ENCODE results near the gene PTCD1. TPM values are rescaled to one million over a fixed set of nuclear protein-coding genes. Genes with fewer than 3 reads are reported as not detected.
"Not testable (repeated sequence)": the region's sequence is repeated elsewhere in the genome, so short reads cannot be mapped to it uniquely, and the experiment has no call there.

Gene PTCD1
- total RNA-seq, 4 donors from 2014 or later: 5.7 to 12.7 (median 6.6) TPM

GRCh38 chr7:99381664-99382075 is 56.9 kb downstream of the PTCD1 start:
- TF ChIP-seq POLR2A (IDR thresholded peaks at IDR 0.05): no peak
- no peak for TF ChIP-seq CTCF (IDR thresholded peaks at IDR 0.05)
- no peaks in the 10 kb centered on the region for H3K27me3 ChIP-seq
- intact Hi-C loops (cut with DNase I): no loop called here
- no peaks in the 10 kb centered on the region for H3K9me3 ChIP-seq
- no peak for DNase-seq
- H3K36me3 ChIP-seq: peaks cover 0 to 27% (median 4%) of the 10 kb centered on the region in 3 donors
- peaks cover 24 to 59% (median 33%) of the 10 kb centered on the region in 3 donors for H3K4me1 ChIP-seq
- H3K4me3 ChIP-seq: no peak overlapping the region
- H3K27ac ChIP-seq: peak overlapping the region in 2 of 4 donors; percentile 84 to 92
- 60% methylated on average over 1 of the region's 7 CpGs; no CpG with 5 or more reads in 1 of the 2 donors for WGBS, 2 donors

GRCh38 chr7:99380823-99381663 is 57.6 kb downstream of the PTCD1 start:
- Histone ChIP-seq H3K4me1 (peaks cover 29 to 66% (median 40%) of the 10 kb centered on the region in 3 donors), H3K9me3 (no peaks in the 10 kb centered on the region), H3K4me3 (peak overlapping the region in 2 of 4 donors; percentile 26 to 45), H3K27ac (peak overlapping the region; percentile 76 to 92 (median 82)), H3K36me3 (peaks cover 0 to 21% (median 0%) of the 10 kb centered on the region in 3 donors), H3K27me3 (no peaks in the 10 kb centered on the region)
- intact Hi-C loops (cut with DNase I): no loop called here
- DNase-seq: peak; percentile 55
- TF ChIP-seq POLR2A (IDR thresholded peaks at IDR 0.05) (no peak), CTCF (IDR thresholded peaks at IDR 0.05) (no peak)
- WGBS, 2 donors: 66 to 67% methylated on average over 9 to 10 of the region's 16 CpGs

- Histone ChIP-seq H3K27me3 (no peaks in the 10 kb centered on the region), H3K4me1 (peaks cover 31 to 69% (median 45%) of the 10 kb centered on the region in 3 donors), H3K27ac (peak overlapping the region; percentile 76 to 92 (median 82)), H3K36me3 (peaks cover 0 to 13% (median 0%) of the 10 kb centered on the region in 3 donors), H3K9me3 (no peaks in the 10 kb centered on the region), H3K4me3 (peak overlapping the region in 3 of 4 donors; percentile 9 to 45 (median 26))
- no peak for TF ChIP-seq CTCF (IDR thresholded peaks at IDR 0.05)
- no peak for TF ChIP-seq POLR2A (IDR thresholded peaks at IDR 0.05)
- no peak for DNase-seq
- intact Hi-C loops (cut with DNase I): no loop called here
- 26 to 49% methylated on average over 4 to 8 of the region's 12 CpGs for WGBS, 2 donors
These were observed 58.4 kb downstream of the PTCD1 start for GRCh38 chr7:99380032-99380822.

- H3K27me3 ChIP-seq; H3K9me3 ChIP-seq; DNase-seq; intact Hi-C loops (cut with DNase I): not testable (repeated sequence)
- H3K4me1 ChIP-seq: peaks cover 31 to 74% (median 45%) of the 10 kb centered on the region in 3 donors
- H3K27ac ChIP-seq: peak overlapping the region; percentile 76 to 92 (median 82)
- peaks cover 0 to 12% (median 0%) of the 10 kb centered on the region in 3 donors for H3K36me3 ChIP-seq
- H3K4me3 ChIP-seq: peak overlapping the region in 3 of 4 donors; percentile 9 to 45 (median 26)
- 9 to 21% methylated on average over 7 of the region's 7 CpGs for WGBS, 2 donors
These were observed 58.9 kb downstream of the PTCD1 start for GRCh38 chr7:99379693-99380031.

GRCh38 chr7:99379043-99379577 is 59.5 kb downstream of the PTCD1 start:
- Histone ChIP-seq H3K36me3 (peaks cover 0 to 12% (median 0%) of the 10 kb centered on the region in 3 donors), H3K27me3 (no peaks in the 10 kb centered on the region), H3K4me1 (peaks cover 31 to 80% (median 45%) of the 10 kb centered on the region in 3 donors), H3K4me3 (peak overlapping the region in 3 of 4 donors; percentile 9 to 45 (median 26)), H3K9me3 (no peaks in the 10 kb centered on the region), H3K27ac (peak overlapping the region; percentile 76 to 92 (median 82))
- WGBS, 2 donors: 3 to 10% methylated on average over 5 to 7 of the region's 7 CpGs
- intact Hi-C loops (cut with DNase I): no loop called here
- peak in 2 of 6 experiments; percentile 3 to 24 for TF ChIP-seq CTCF (IDR thresholded peaks at IDR 0.05)
- no peak for TF ChIP-seq POLR2A (IDR thresholded peaks at IDR 0.05)
- no peak for DNase-seq
